IPS DF 4.7 (cell line): ENCODE results near the gene RIC3.

Experiments used
- DNase-seq: peaks from one replicate; pipeline ENCODE4 v3.0.0-alpha.2; 2013; ENCODE audit warnings: low spot score; ENCODE audit errors: extremely low read depth

The RIC3 gene

GRCh38 chr11:8089791-8090510 lies 78.9 kb downstream of the RIC3 start:
- DNase-seq: no peak

GRCh38 chr11:8087756-8088155 lies 81.1 kb downstream of the RIC3 start:
- no peak for DNase-seq

- no peak for DNase-seq
Measured at GRCh38 chr11:8087185-8087584, 81.6 kb downstream of the RIC3 start.

GRCh38 chr11:8086571-8086970 lies 82.3 kb downstream of the RIC3 start:
- no peak for DNase-seq

GRCh38 chr11:8086001-8086479 lies 82.8 kb downstream of the RIC3 start:
- no peak for DNase-seq

- DNase-seq: no peak
Measured at GRCh38 chr11:8085011-8085645, 83.7 kb downstream of the RIC3 start.

GRCh38 chr11:8084352-8084751 lies 84.5 kb downstream of the RIC3 start:
- no peak for DNase-seq

- DNase-seq: no peak
Measured at GRCh38 chr11:8083871-8084281, 84.9 kb downstream of the RIC3 start.

- no peak for DNase-seq
Measured at GRCh38 chr11:8083088-8083395, 85.8 kb downstream of the RIC3 start.

- DNase-seq: no peak
Measured at GRCh38 chr11:8082391-8083087, 86.3 kb downstream of the RIC3 start.

GRCh38 chr11:8081591-8082250 lies 87.1 kb downstream of the RIC3 start:
- DNase-seq: no peak

GRCh38 chr11:8080674-8081590 lies 87.9 kb downstream of the RIC3 start, which contains the start of gene TUB:
Gene TUB, plus strand, starts transcription at chr11:8081211. Its CDS starts 300 bp downstream, at chr11:8081511.
- DNase-seq: no peak

GRCh38 chr11:8080069-8080670 lies 88.7 kb downstream of the RIC3 start:
- DNase-seq: no peak

GRCh38 chr11:8079111-8079675 lies 89.6 kb downstream of the RIC3 start:
- no peak for DNase-seq

- no peak for DNase-seq
Measured at GRCh38 chr11:8075119-8075726, 93.6 kb downstream of the RIC3 start.

- DNase-seq: no peak
Measured at GRCh38 chr11:8071616-8072581, 96.9 kb downstream of the RIC3 start.

GRCh38 chr11:8070417-8071115 lies 98.3 kb downstream of the RIC3 start:
- DNase-seq: no peak

- DNase-seq: no peak
Measured at GRCh38 chr11:8069771-8070170, 99.1 kb downstream of the RIC3 start.
